Heart right ventricle (tissue), 16 donors: Measurements from ENCODE around the gene CEP131. TPM values are rescaled to one million over a fixed set of nuclear protein-coding genes. Genes with fewer than 3 reads are reported as not detected.
A peak's percentile ranks its signal among the peaks of the same experiment; 100 is the strongest.

Source experiments
- ATAC-seq, 8 donors: fragments of 200-7000 bp; cut with Tn5 transposase; one replicate each; pipeline ENCODE4 v1.9.1; 2020; ENCODE audit warnings: mild to moderate bottlenecking in 8 of 8, moderate library complexity in 8 of 8, moderate number of reproducible peaks in 1 of 8
- DNase-seq, 2 donors: peaks; one replicate each; pipeline ENCODE4 v3.0.0-alpha.2; 2020
- H3K27ac ChIP-seq, 10 donors: fragments of 200-600 bp; sonication (generic) in 2 of 10; one replicate each; pipeline versions ENCODE4 v1.5.0 to v1.8.0; 2020 to 2022; ENCODE audit warnings: mild to moderate bottlenecking in 3 of 10
- H3K27me3 ChIP-seq, 7 donors: fragments of 200-600 bp; one replicate each; pipeline ENCODE4 v1.8.0; 2021 to 2022; ENCODE audit warnings: mild to moderate bottlenecking in 2 of 7
- H3K36me3 ChIP-seq, 9 donors: fragments of 200-600 bp; sonication (generic) in 1 of 9; one replicate each; pipeline versions ENCODE4 v1.5.0 to v1.8.0; 2020 to 2022; ENCODE audit warnings: mild to moderate bottlenecking in 2 of 9
- H3K4me1 ChIP-seq, 9 donors: fragments of 200-600 bp; sonication (generic) in 1 of 9; one replicate each; pipeline versions ENCODE4 v1.5.0 to v1.8.0; 2020 to 2022; ENCODE audit warnings: mild to moderate bottlenecking in 4 of 9
- H3K4me3 ChIP-seq, 10 donors: fragments of 200-600 bp; sonication (generic) in 2 of 10; one replicate each; pipeline versions ENCODE4 v1.5.0 to v1.8.0; 2020 to 2022; ENCODE audit warnings: mild to moderate bottlenecking in 7 of 10, moderate library complexity in 2 of 10
- H3K9me3 ChIP-seq, 11 donors: fragments of 200-600 bp in 10 of 11; sonication (generic) in 2 of 11; one replicate each; pipeline versions ENCODE4 v1.5.0 to v1.8.0; 2013 to 2022; ENCODE audit warnings: mild to moderate bottlenecking in 2 of 11, control low read depth in 1 of 11, moderate library complexity in 1 of 11
- WGBS, 2 donors: extraction: QIAGEN DNeasy Blood & Tissue Kit; methylation state at CpG; one replicate each; pipeline ENCODE4 v1.1.7; 2013; ENCODE audit warnings: inconsistent platforms in 1 of 2; 5-methylcytosine and 5-hydroxymethylcytosine counted together
- intact Hi-C, 10 donors: fragments of 100-400 bp; cut with DNase I; formaldehyde crosslinking; loops; one replicate each; pipeline versions ENCODE4 v1.11.1 to v1.14.2; 2022
- polyA plus RNA-seq, 2 donors: library from polyadenylated mRNA; stranded (reverse); fragments of 200-250 nt; gene quantifications; one replicate each; pipeline ENCODE4 v1.2.3, GENCODE V29; 2013
- total RNA-seq, 10 donors: library from RNA; stranded (reverse); fragmentation: NEBNext Ultra II Directional in 3 of 10; extraction: Animal tissue kit (Norgen Biotek cat#: 25700) in 3 of 10; gene quantifications; one replicate each; pipeline versions ENCODE4 v1.2.1 to v1.2.4, GENCODE V29; 2021 to 2023
- TF ChIP-seq, protein P1 (sequence below), 9 donors: fragments of 200-600 bp; sonication (generic) in 2 of 9; IDR thresholded peaks; one replicate each; pipeline versions ENCODE4 v1.5.0 to v1.8.0; 2021 to 2022; ENCODE audit warnings: antibody characterized with exemption in 9 of 9, mild to moderate bottlenecking in 5 of 9, moderate library complexity in 1 of 9
- donor health status: Arrhythmogenic right ventricular cardiomyopathy.
- donor health status: ischemic (EF 13 %, LVEDD 7.1; RV severe dilation, severe dysfunction).
- donor health status: healthy with polysubstance abuse.
- donor health status: DM: no; HTN: yes; CAD: no.
- donor health status: DM: no; HTN: no; CAD: no.
- donor health status: ischemic (EF 25% LVEDD 6.9; RV normal size, moderate dysfunction).
- donor health status: ischemic (EF 25% LVEDD 5.7; RV mildly dilated, moderate dysfunction).
- donor health status: healthy.
- donor health status: DM: yes; HTN: yes; CAD: no.
- donor health status: Ischemic cardiomyopathy.
- donor health status: ischemic (EF 35%, LVEDD 5.7; RV mildly dilated, moderate dysfunction).
- donor health status: nonischemic (EF 11% LVEDD 7.7; RV severe dilation, severe dysfunction).
- donor health status: DM: yes; HTN: yes; CAD: no.
- donor health status: PGD.
- donor health status: ischemic (EF 29% LVEDD 5.4; RV normal size, mild dysfunction).
- donor health status: nonischemic (EF 23%, LVEDD 6.1; RV moderate dilation, normal function).

CEP131 gene
- total and polyA plus RNA-seq, 12 donors, result 6.4 to 20.9 (median 8.0) TPM

DNA sequence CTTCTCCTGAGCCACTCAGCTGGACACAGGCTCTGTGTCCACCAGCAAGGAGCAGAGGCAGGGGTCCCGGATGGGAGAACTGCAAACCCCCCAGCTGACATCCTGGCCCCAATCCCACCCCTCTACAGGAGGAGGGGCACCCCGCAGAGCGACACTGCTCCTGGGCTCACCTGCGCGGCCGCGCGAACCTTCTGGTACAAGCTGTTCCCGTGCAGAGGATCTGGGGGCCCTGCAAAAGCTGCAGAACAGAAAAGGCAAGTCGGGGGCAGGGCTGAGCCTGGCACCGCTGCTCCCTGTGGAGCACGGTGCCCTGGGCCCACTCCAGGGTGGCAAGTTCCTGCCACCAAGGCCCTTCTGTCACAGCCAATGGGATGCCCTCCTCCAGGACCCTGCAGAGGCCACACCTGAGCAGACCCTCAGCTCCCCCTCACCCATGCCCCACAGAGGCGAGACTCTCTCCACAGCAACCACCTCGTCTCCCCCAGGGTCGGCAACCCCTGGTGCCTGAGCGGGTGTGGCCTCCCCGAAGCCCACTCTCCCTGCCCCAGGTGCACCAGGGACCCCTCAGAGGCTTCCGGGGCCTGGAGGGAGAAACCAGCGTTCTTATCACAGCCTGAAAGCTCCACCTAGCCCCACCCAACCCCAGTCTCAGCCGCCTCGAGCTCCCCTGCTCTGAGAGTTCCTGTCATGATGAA, 11.2 kb upstream of the CEP131 start:
- TF ChIP-seq, protein P1, sequence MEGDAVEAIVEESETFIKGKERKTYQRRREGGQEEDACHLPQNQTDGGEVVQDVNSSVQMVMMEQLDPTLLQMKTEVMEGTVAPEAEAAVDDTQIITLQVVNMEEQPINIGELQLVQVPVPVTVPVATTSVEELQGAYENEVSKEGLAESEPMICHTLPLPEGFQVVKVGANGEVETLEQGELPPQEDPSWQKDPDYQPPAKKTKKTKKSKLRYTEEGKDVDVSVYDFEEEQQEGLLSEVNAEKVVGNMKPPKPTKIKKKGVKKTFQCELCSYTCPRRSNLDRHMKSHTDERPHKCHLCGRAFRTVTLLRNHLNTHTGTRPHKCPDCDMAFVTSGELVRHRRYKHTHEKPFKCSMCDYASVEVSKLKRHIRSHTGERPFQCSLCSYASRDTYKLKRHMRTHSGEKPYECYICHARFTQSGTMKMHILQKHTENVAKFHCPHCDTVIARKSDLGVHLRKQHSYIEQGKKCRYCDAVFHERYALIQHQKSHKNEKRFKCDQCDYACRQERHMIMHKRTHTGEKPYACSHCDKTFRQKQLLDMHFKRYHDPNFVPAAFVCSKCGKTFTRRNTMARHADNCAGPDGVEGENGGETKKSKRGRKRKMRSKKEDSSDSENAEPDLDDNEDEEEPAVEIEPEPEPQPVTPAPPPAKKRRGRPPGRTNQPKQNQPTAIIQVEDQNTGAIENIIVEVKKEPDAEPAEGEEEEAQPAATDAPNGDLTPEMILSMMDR (IDR thresholded peaks at IDR 0.05), result no peak
- intact Hi-C loops, result loop anchor here in 1 of 10 donors (10.0 kb wide), 1 partner anchor 239 kb away; the partner anchor contains the start of gene CHMP6
- Histone ChIP-seq H3K4me3 (no peak overlapping the region), H3K4me1 (peaks cover 4 to 27% (median 18%) of the 10 kb centered on the region in 9 donors), H3K27ac (no peak overlapping the region), H3K9me3 (no peaks in the 10 kb centered on the region), H3K27me3 (no peaks in the 10 kb centered on the region), H3K36me3 (peaks cover 0 to 59% (median 5%) of the 10 kb centered on the region in 9 donors)
- ATAC-seq, result no peak
- DNase-seq, result peak in 1 of 2 donors; percentile 12
- 87% methylated on average over 21 of the region's 21 CpGs for WGBS, 2 donors

DNA sequence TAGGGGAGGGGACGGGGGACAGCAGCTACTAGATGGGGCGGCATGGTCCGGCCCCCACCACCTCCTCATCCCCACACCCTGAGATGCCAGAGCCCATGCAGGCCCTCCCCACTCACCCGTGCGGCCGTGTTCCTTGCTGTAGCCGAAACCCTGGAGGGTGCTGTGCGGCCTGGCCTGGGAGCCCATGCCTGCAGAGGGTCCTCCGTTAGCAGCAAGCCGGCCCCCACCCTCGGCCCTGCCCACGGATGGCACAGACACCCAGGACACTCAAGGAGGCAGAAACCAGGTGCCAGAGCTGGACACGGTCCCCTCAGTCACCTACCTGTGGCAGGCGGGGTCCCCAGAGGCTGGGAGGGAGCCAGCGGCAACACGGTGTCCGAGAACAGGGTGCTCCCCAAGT, 10.6 kb upstream of the CEP131 start:
- Histone ChIP-seq H3K36me3 (peaks cover 0 to 66% (median 5%) of the 10 kb centered on the region in 9 donors), H3K4me1 (peaks cover 4 to 26% (median 18%) of the 10 kb centered on the region in 9 donors), H3K9me3 (no peaks in the 10 kb centered on the region), H3K27ac (no peak overlapping the region), H3K27me3 (no peaks in the 10 kb centered on the region), H3K4me3 (no peak overlapping the region)
- ATAC-seq, result no peak
- TF ChIP-seq, protein P1 (IDR thresholded peaks at IDR 0.05), result no peak
- DNase-seq, result peak in 1 of 2 donors; percentile 9
- 88 to 91% methylated on average over 17 of the region's 17 CpGs for WGBS, 2 donors
- intact Hi-C loops, result loop anchor here in 1 of 10 donors (10.0 kb wide), 1 partner anchor 239 kb away; the partner anchor contains the start of gene CHMP6

DNA sequence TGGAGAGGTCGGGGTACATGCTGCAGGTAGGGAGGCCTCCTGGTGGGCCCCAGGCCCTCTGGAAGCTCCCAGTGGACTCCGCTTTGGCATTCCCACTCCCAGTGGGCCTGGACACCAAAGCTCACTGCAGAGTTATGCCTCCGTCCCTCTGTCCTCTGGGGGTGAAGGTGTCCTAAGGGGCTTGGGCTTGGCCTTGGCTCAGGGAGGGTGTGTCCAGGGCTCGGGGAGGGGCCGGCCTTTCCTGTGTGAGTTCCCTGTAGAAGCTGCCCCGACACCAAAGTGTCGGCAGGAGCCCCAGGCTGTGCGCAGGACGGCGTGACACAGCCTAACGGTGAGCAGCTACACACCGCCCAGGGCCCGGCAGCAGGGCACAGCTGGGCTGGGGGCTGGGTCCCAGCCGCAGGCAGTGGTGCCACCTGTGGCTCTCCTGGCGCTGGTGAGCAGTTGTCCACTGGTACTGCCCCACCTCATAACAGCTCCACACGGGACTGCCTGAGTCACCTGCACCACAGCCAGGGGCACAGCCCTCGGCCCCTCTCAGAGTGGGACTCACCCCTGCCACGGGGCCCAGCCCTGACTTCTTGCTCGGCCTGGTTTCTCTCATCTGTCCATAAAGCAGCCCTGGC, 10.0 kb upstream of the CEP131 start:
- Histone ChIP-seq H3K9me3 (no peaks in the 10 kb centered on the region), H3K27me3 (no peaks in the 10 kb centered on the region), H3K4me3 (no peak overlapping the region), H3K4me1 (peaks cover 4 to 20% (median 12%) of the 10 kb centered on the region in 9 donors), H3K36me3 (peaks cover 0 to 69% (median 5%) of the 10 kb centered on the region in 9 donors), H3K27ac (no peak overlapping the region)
- 88 to 90% methylated on average over 19 of the region's 19 CpGs for WGBS, 2 donors
- no peak for DNase-seq
- TF ChIP-seq, protein P1 (IDR thresholded peaks at IDR 0.05), result no peak
- intact Hi-C loops, result loop anchor here in 1 of 10 donors (10.0 kb wide), 1 partner anchor 238 kb away; the partner anchor contains the start of gene CHMP6
- no peak for ATAC-seq

DNA sequence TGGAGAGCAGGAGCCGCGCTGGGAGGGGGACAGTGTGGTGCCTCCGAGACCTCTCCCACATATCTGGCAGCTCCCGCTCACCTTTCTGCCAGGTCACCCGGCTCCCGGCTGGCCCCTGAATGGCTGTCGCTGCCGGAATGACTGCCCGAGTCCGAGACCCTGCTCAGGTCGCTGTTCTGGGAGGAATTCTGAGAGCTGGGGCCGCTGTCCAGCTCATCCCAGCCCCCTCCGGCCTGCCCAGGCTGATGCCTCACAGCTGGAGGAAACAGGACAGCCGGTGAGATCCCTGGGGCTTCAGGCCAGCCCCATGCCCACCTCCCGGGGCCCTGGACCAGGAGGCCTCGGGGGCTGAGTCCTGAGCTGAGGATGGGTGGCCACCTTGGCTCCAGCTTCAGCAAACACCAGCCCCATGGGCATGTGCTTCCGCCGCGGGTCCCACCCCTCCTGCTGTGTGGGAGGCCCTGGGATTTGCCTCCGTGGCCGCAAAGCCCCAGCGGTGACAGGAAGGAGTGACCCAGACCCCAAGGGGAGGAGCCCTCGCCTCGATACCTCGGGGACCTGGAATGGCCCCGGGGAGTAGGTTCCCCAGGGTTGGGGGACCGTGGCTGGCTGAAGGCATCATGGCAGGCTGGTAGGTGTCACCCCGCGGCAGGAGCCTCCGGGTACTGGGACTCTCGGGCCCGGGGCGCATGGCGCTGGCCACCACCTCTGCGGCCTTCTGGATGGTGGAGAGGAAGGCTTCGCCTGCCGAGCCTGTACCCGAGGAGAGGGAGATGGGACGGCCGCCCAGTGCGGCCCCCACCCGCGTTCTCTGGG, 9.2 kb upstream of the CEP131 start:
- Histone ChIP-seq H3K4me3 (no peak overlapping the region), H3K36me3 (peaks cover 0 to 69% (median 5%) of the 10 kb centered on the region in 9 donors), H3K27ac (no peak overlapping the region), H3K27me3 (no peaks in the 10 kb centered on the region), H3K4me1 (peaks cover 0 to 14% (median 4%) of the 10 kb centered on the region in 9 donors), H3K9me3 (peaks cover 0 to 3% (median 0%) of the 10 kb centered on the region in 11 donors)
- TF ChIP-seq, protein P1 (IDR thresholded peaks at IDR 0.05), result no peak
- 88 to 89% methylated on average over 43 of the region's 43 CpGs for WGBS, 2 donors
- intact Hi-C loops, result loop anchor here in 1 of 10 donors (10.0 kb wide), 1 partner anchor 237 kb away; the partner anchor contains the start of gene CHMP6
- ATAC-seq, result no peak
- no peak for DNase-seq
